ENCODE measurements around the gene SENP6. TPM values are rescaled to one million over a fixed set of nuclear protein-coding genes. Genes with fewer than 3 reads are reported as not detected.
"Not testable (repeated sequence)": the region's sequence is repeated elsewhere in the genome, so short reads cannot be mapped to it uniquely, and the experiment has no call there.

Gene SENP6
- total RNA-seq, 6 experiments from 2014 or later, result 52.0 to 63.1 (median 57.4) TPM

DNA sequence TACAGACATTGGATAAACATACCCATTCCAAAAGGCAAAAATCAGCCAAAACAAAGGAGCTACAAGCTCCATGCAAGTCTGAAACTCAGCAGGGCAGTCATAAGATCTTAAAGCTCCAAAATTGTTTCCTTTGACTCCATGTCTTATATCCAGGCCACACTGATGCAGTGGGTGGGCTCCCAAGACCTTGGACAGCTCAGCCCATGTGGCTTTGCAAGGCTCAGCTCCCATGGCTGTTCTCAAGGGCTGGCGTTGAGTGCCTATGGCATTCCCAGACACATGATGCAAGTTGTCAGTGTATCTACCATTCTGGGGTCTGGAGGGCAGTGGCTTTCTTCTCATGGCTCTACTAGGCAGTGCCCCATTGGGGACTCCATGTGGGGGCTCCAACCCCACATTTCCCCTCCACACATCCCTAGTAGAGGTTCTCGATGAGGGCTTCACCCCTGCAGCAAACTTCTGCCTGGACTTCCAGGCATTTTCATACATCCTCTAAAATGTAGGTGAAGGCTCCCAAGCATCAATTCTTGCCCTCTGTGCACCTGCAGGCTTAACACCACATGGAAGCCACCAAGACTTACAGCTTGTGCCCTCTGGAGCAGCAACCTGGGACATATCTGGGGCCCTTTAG, 35.4 kb upstream of the SENP6 start:
- DNase-seq, result no peak
- H3K27ac Mint-ChIP-seq, result no peak overlapping the region
- H3K27me3 Mint-ChIP-seq (ENCODE audit: insufficient read depth), result peaks cover 16% of the 10 kb centered on the region
- TF ChIP-seq, protein P1, sequence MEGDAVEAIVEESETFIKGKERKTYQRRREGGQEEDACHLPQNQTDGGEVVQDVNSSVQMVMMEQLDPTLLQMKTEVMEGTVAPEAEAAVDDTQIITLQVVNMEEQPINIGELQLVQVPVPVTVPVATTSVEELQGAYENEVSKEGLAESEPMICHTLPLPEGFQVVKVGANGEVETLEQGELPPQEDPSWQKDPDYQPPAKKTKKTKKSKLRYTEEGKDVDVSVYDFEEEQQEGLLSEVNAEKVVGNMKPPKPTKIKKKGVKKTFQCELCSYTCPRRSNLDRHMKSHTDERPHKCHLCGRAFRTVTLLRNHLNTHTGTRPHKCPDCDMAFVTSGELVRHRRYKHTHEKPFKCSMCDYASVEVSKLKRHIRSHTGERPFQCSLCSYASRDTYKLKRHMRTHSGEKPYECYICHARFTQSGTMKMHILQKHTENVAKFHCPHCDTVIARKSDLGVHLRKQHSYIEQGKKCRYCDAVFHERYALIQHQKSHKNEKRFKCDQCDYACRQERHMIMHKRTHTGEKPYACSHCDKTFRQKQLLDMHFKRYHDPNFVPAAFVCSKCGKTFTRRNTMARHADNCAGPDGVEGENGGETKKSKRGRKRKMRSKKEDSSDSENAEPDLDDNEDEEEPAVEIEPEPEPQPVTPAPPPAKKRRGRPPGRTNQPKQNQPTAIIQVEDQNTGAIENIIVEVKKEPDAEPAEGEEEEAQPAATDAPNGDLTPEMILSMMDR (IDR thresholded peaks at IDR 0.05), result no peak
- H3K9me3 Mint-ChIP-seq, result peaks cover 11% of the 10 kb centered on the region; the same call in 1 of the 2 replicates
- H3K4me1 Mint-ChIP-seq (ENCODE audit: low read depth), result peaks cover 11% of the 10 kb centered on the region
- no peak overlapping the region for H3K4me3 Mint-ChIP-seq
- 0 out of 2 replicates have a peak, but pooled peaks cover 11% of the 10 kb centered on the region for H3K36me3 Mint-ChIP-seq (ENCODE audit: low read depth)

DNA sequence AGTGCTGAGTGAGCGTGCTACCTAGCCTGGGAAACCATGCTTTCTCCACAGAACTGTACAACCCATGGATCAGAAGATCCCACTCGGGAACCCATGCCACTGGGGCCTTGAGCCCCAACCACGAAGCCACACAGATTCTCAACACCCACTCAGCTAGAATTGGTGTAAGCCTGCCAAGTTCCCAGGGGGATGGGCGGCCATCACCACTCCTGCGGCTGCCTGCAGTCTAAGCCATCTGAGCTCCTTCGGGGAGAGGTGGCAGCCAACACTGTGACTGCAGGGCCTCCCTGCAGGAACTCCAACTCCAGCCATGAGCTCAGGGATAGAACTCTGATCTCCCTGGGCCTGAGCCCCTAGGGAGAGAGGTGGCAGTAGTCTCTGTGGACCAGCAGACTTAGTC, 33.6 kb upstream of the SENP6 start:
- H3K27me3 Mint-ChIP-seq (ENCODE audit: insufficient read depth), result peaks cover 16% of the 10 kb centered on the region
- 0 out of 2 replicates have a peak, but pooled peaks cover 11% of the 10 kb centered on the region for H3K36me3 Mint-ChIP-seq (ENCODE audit: low read depth)
- no peak overlapping the region for H3K27ac Mint-ChIP-seq
- H3K4me1 Mint-ChIP-seq (ENCODE audit: low read depth), result peaks cover 11% of the 10 kb centered on the region
- TF ChIP-seq, protein P1 (IDR thresholded peaks at IDR 0.05), result no peak
- no peak for DNase-seq
- H3K4me3 Mint-ChIP-seq, result no peak overlapping the region
- H3K9me3 Mint-ChIP-seq, result peaks cover 11% of the 10 kb centered on the region; the same call in 1 of the 2 replicates

DNA sequence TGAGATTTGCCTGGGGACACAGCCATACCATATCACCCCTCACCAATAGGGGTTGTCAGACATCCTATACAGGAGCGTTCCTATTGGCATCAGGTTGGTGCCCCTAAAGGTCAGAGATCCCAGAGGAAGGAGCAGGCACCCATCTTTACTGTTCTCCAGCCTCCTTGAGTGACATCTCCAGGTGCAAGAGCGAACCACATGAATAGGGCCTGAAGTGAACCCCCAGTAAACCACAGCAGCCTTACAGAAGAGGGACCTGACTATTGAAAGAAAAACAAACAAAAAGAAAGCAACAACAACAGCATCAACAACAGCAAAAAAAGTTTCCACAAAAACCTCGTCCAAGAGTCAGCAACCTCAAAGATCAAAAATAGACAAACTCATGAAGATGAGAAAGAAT, 32.7 kb upstream of the SENP6 start:
- Mint-ChIP-seq H3K36me3 (ENCODE audit: low read depth) (0 out of 2 replicates have a peak, but pooled peaks cover 11% of the 10 kb centered on the region), H3K4me1 (ENCODE audit: low read depth) (peaks cover 11% of the 10 kb centered on the region), H3K27me3 (ENCODE audit: insufficient read depth) (peaks cover 14% of the 10 kb centered on the region), H3K27ac (no peak overlapping the region), H3K4me3 (no peak overlapping the region), H3K9me3 (peaks cover 11% of the 10 kb centered on the region; the same call in 1 of the 2 replicates)
- DNase-seq, result no peak
- TF ChIP-seq, protein P1 (IDR thresholded peaks at IDR 0.05), result no peak

GRCh38 chr6:75570671-75571070, 31.0 kb upstream of the SENP6 start:
- H3K36me3 Mint-ChIP-seq (ENCODE audit: low read depth); H3K4me3 Mint-ChIP-seq; H3K9me3 Mint-ChIP-seq; H3K27ac Mint-ChIP-seq: not testable (repeated sequence)
- Mint-ChIP-seq H3K4me1 (ENCODE audit: low read depth) (peaks cover 11% of the 10 kb centered on the region), H3K27me3 (ENCODE audit: insufficient read depth) (peaks cover 13% of the 10 kb centered on the region)
- DNase-seq, result peak; percentile 36

GRCh38 chr6:75572072-75572471, 29.6 kb upstream of the SENP6 start:
- no peak for DNase-seq
- TF ChIP-seq, protein P1 (IDR thresholded peaks at IDR 0.05), result no peak
- peaks cover 11% of the 10 kb centered on the region for H3K4me1 Mint-ChIP-seq (ENCODE audit: low read depth)
- no peaks in the 10 kb centered on the region for H3K36me3 Mint-ChIP-seq (ENCODE audit: low read depth)
- H3K9me3 Mint-ChIP-seq, result no peaks in the 10 kb centered on the region; the same call in 1 of the 2 replicates
- H3K27me3 Mint-ChIP-seq (ENCODE audit: insufficient read depth), result peaks cover 12% of the 10 kb centered on the region
- H3K4me3 Mint-ChIP-seq, result no peak overlapping the region
- no peak overlapping the region for H3K27ac Mint-ChIP-seq

GRCh38 chr6:75579951-75580350, 21.7 kb upstream of the SENP6 start:
- peaks cover 17% of the 10 kb centered on the region for H3K27me3 Mint-ChIP-seq (ENCODE audit: insufficient read depth)
- DNase-seq, result no peak

More at GRCh38 chr6:75579951-75580350, 21.7 kb upstream of the SENP6 start:
- Mint-ChIP-seq H3K4me3 (no peak overlapping the region), H3K9me3 (peaks cover 10% of the 10 kb centered on the region), H3K4me1 (ENCODE audit: low read depth) (peaks cover 6% of the 10 kb centered on the region; the same call in 1 of the 2 replicates), H3K27ac (no peak overlapping the region), H3K36me3 (ENCODE audit: low read depth) (no peaks in the 10 kb centered on the region)
- TF ChIP-seq, protein P1 (IDR thresholded peaks at IDR 0.05), result no peak
